GM23338 (cell line): ENCODE results near the gene CFAP141.

Source experiments
- CREB1 ChIP-seq: fragments of 250-450 bp; sonication (Bioruptor Pico); IDR thresholded peaks from 2 replicates; pipeline ENCODE4 v1.5.0; 2020; ENCODE audit warnings: low read depth, mild to moderate bottlenecking, moderate library complexity
- EZH2 ChIP-seq: fragments of 200-600 bp; sonication (generic); IDR thresholded peaks from one replicate; pipeline ENCODE4 v1.8.0; 2017; ENCODE audit warnings: antibody characterized with exemption, mild to moderate bottlenecking, low read depth; ENCODE audit not compliant: unreplicated experiment
- EZH2phosphoT487 ChIP-seq: fragments of 200-600 bp; sonication (generic); IDR thresholded peaks from one replicate; pipeline ENCODE4 v1.8.1; 2018; ENCODE audit warnings: antibody characterized with exemption; ENCODE audit not compliant: unreplicated experiment
- JUNB ChIP-seq: IDR thresholded peaks from one replicate; pipeline ENCODE4 v1.6.1; 2016; ENCODE audit warnings: antibody characterized with exemption; ENCODE audit not compliant: unreplicated experiment
- POLR2AphosphoS5 ChIP-seq: IDR thresholded peaks from 2 replicates; pipeline ENCODE4 v1.6.1; 2016; ENCODE audit warnings: antibody characterized with exemption, low read depth
- STAT1 ChIP-seq: IDR thresholded peaks from one replicate; pipeline ENCODE4 v1.6.1; 2016; ENCODE audit warnings: antibody characterized with exemption; ENCODE audit not compliant: unreplicated experiment
- ZNF114 ChIP-seq: fragments of 250-450 bp; sonication (Bioruptor Pico); IDR thresholded peaks from 2 replicates; pipeline ENCODE4 v1.5.0; 2020; ENCODE audit warnings: mild to moderate bottlenecking, moderate library complexity
- TF ChIP-seq, protein P1 (sequence below), 2 experiments: fragments of 200-600 bp in 1 of 2; sonication (generic) in 1 of 2; conservative IDR thresholded peaks; 2 replicates each; pipeline versions ENCODE4 v1.5.1 to v1.6.1; 2016 to 2017; ENCODE audit warnings: antibody characterized with exemption in 2 of 2, low read depth in 2 of 2, mild to moderate bottlenecking in 2 of 2, moderate library complexity in 1 of 2
- TF ChIP-seq, protein P2 (sequence below): IDR thresholded peaks from one replicate; pipeline ENCODE4 v1.6.1; 2018; ENCODE audit warnings: antibody characterized with exemption; ENCODE audit not compliant: unreplicated experiment

GRCh38 chr1:154208677-154209388 is 2.7 kb upstream of the CFAP141 start:
- TF ChIP-seq, protein P1, sequence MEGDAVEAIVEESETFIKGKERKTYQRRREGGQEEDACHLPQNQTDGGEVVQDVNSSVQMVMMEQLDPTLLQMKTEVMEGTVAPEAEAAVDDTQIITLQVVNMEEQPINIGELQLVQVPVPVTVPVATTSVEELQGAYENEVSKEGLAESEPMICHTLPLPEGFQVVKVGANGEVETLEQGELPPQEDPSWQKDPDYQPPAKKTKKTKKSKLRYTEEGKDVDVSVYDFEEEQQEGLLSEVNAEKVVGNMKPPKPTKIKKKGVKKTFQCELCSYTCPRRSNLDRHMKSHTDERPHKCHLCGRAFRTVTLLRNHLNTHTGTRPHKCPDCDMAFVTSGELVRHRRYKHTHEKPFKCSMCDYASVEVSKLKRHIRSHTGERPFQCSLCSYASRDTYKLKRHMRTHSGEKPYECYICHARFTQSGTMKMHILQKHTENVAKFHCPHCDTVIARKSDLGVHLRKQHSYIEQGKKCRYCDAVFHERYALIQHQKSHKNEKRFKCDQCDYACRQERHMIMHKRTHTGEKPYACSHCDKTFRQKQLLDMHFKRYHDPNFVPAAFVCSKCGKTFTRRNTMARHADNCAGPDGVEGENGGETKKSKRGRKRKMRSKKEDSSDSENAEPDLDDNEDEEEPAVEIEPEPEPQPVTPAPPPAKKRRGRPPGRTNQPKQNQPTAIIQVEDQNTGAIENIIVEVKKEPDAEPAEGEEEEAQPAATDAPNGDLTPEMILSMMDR (conservative IDR thresholded peaks at IDR 0.05; ENCODE audit: low read depth in 2 of 2) = no peak
- TF ChIP-seq EZH2 = no peak
- no peak for TF ChIP-seq POLR2AphosphoS5
- TF ChIP-seq, protein P2, sequence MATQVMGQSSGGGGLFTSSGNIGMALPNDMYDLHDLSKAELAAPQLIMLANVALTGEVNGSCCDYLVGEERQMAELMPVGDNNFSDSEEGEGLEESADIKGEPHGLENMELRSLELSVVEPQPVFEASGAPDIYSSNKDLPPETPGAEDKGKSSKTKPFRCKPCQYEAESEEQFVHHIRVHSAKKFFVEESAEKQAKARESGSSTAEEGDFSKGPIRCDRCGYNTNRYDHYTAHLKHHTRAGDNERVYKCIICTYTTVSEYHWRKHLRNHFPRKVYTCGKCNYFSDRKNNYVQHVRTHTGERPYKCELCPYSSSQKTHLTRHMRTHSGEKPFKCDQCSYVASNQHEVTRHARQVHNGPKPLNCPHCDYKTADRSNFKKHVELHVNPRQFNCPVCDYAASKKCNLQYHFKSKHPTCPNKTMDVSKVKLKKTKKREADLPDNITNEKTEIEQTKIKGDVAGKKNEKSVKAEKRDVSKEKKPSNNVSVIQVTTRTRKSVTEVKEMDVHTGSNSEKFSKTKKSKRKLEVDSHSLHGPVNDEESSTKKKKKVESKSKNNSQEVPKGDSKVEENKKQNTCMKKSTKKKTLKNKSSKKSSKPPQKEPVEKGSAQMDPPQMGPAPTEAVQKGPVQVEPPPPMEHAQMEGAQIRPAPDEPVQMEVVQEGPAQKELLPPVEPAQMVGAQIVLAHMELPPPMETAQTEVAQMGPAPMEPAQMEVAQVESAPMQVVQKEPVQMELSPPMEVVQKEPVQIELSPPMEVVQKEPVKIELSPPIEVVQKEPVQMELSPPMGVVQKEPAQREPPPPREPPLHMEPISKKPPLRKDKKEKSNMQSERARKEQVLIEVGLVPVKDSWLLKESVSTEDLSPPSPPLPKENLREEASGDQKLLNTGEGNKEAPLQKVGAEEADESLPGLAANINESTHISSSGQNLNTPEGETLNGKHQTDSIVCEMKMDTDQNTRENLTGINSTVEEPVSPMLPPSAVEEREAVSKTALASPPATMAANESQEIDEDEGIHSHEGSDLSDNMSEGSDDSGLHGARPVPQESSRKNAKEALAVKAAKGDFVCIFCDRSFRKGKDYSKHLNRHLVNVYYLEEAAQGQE = no peak
- TF ChIP-seq STAT1 = no peak
- no peak for TF ChIP-seq CREB1 (CRISPR knock-in tag)
- TF ChIP-seq EZH2phosphoT487 = no peak
- TF ChIP-seq ZNF114 (CRISPR knock-in tag) = no peak
- no peak for TF ChIP-seq JUNB
